Mucosa of rectum (tissue), 2 donors: ENCODE data around the gene NXPE3.

Source experiments
- H3K27ac ChIP-seq, 2 donors: one replicate each; pipeline ENCODE4 v1.7.0; 2013; ENCODE audit warnings: inconsistent platforms in 2 of 2, low read depth in 2 of 2, low read length in 2 of 2
- H3K27me3 ChIP-seq, 2 donors: one replicate each; pipeline ENCODE4 v1.7.0; 2013; ENCODE audit warnings: low read length in 2 of 2; ENCODE audit not compliant: control insufficient read depth in 2 of 2, insufficient read depth in 2 of 2
- H3K36me3 ChIP-seq, 2 donors: one replicate each; pipeline ENCODE4 v1.7.0; 2013; ENCODE audit warnings: low read length in 2 of 2; ENCODE audit not compliant: control insufficient read depth in 2 of 2, insufficient read depth in 2 of 2
- H3K4me1 ChIP-seq, 2 donors: one replicate each; pipeline ENCODE4 v1.7.0; 2013; ENCODE audit warnings: low read length in 2 of 2, mild to moderate bottlenecking in 1 of 2; ENCODE audit not compliant: control insufficient read depth in 2 of 2, insufficient read depth in 2 of 2
- H3K4me3 ChIP-seq, 2 donors: one replicate each; pipeline ENCODE4 v1.7.0; 2013; ENCODE audit warnings: low read length in 2 of 2
- H3K9ac ChIP-seq, 2 donors: one replicate each; pipeline ENCODE4 v1.7.0; 2013; ENCODE audit warnings: low read length in 2 of 2, low read depth in 1 of 2, mild to moderate bottlenecking in 1 of 2
- H3K9me3 ChIP-seq, 2 donors: one replicate each; pipeline ENCODE4 v1.7.0; 2013; ENCODE audit warnings: low read length in 2 of 2; ENCODE audit not compliant: control insufficient read depth in 2 of 2
- donor health status: healthy.
- donor health status: Normal muscosa, but diverticular disease.

NXPE3 gene

DNA sequence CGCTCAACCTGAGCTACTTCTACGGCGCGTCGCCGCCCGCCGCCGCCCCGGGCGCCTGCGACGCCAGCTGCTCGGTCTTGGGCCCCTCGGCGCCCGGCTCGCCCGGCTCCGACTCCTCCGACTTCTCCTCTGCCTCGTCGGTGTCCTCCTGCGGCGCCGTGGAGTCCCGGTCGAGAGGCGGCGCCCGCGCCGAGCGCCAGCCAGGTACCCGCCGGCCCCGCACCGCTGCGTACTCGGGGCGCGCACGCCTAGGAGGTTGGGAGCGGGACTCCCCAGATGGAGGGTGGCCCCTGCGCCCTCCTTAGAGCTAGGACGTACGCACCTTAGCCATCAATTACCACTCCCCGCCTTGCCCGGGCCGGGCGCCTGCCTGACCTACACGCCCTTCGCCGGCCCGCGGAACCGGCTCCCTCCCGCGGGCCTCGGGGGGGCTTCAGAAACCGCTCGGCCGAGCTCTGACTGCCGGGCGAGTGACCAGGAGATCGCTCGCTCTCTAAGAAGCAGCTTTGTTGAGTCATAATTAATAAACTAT is 70.8 kb downstream of the NXPE3 start:
- Histone ChIP-seq H3K36me3 (peaks cover 23 to 26% of the 10 kb centered on the region in 2 donors), H3K4me1 (peaks cover 29 to 40% of the 10 kb centered on the region in 2 donors), H3K27me3 (no peaks in the 10 kb centered on the region), H3K9me3 (no peaks in the 10 kb centered on the region), H3K27ac (peak overlapping the region; percentile 96 to 97), H3K4me3 (peak overlapping the region; percentile 94), H3K9ac (peak overlapping the region; percentile 74 to 98)

DNA sequence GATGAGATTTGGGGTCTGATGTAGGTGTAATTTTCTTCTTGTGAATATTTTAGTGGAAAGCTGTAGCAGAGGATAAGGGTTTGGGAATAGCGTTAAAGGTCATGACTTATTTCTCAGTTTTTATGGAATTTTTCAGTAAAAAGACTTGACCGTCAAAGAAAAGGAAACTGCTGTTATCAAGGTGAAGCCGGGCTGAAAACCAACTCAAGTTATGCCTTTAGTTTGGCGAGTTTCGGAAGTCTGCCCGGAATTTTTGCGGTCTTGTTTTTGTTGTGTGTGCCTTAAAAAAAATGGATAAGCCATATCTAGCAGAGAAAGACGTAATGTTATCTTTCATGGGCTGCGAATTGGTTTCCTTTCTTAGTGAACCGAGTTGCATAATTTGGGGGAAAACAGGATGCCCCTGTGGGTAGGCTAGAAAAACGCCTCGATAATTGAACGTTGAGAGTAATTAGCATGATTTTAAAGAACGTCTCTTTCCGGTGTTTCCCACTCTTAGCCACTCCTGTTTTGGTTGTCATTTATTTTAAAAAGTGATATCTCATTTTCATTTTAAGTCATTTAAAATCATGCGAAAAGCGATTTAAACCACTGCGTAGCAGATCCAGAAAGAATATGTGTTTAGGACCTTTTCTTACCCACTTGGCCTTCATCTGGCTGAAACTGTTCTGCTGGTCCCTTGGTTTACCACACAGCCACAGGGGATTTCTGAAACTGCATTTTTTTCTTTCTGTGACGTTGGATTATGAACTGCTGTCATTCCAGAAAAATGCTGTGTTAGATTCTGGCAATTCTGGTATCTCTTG is 71.4 kb downstream of the NXPE3 start:
- H3K9me3 ChIP-seq: no peaks in the 10 kb centered on the region
- no peaks in the 10 kb centered on the region for H3K27me3 ChIP-seq
- H3K4me3 ChIP-seq: peak overlapping the region; percentile 94
- peaks cover 30 to 32% of the 10 kb centered on the region in 2 donors for H3K36me3 ChIP-seq
- H3K27ac ChIP-seq: peak overlapping the region; percentile 96 to 97
- peaks cover 35 to 46% of the 10 kb centered on the region in 2 donors for H3K4me1 ChIP-seq
- peak overlapping the region; percentile 74 to 98 for H3K9ac ChIP-seq

DNA sequence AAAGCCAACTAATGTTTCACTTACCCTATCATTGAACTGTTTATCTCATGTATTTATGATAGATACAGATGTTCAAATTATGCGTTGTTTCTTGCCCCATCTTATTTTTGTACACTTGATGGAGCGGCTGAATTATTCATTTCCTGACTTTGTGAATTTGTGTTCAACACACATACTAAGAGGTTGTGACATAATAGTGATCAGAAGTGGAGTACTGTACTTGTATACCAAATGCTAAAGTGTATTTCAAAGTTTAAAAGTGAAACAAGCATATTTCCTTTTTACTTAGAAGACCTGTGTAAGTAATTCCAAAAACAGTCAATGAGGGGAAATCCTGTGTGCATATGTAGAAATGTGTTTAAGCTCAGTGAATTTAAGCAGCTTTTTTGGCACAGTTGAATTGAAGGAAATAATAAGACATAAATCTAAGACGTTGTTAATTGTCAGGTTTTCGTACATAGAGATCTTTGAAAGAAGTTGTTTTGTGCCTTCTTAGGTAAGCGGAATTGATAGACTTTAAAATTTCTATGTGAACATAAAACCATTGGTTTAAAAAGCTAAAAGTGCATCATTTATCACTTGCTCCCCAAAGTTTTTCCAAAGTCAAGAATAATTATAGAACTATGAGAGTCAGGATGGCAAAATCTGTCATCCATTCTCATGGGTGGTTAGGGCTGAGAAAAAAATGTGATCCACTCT is 72.2 kb downstream of the NXPE3 start:
- no peaks in the 10 kb centered on the region for H3K27me3 ChIP-seq
- peaks cover 38 to 43% of the 10 kb centered on the region in 2 donors for H3K4me1 ChIP-seq
- peaks cover 36 to 37% of the 10 kb centered on the region in 2 donors for H3K36me3 ChIP-seq
- peak overlapping the region; percentile 96 to 97 for H3K27ac ChIP-seq
- peak overlapping the region; percentile 74 to 98 for H3K9ac ChIP-seq
- peak overlapping the region; percentile 94 for H3K4me3 ChIP-seq
- no peaks in the 10 kb centered on the region for H3K9me3 ChIP-seq

GRCh38 chr3:101851850-101852714 is 73.1 kb downstream of the NXPE3 start:
- peak overlapping the region; percentile 74 to 98 for H3K9ac ChIP-seq
- no peaks in the 10 kb centered on the region for H3K27me3 ChIP-seq
- peak overlapping the region; percentile 96 to 97 for H3K27ac ChIP-seq
- peaks cover 45 to 46% of the 10 kb centered on the region in 2 donors for H3K36me3 ChIP-seq
- no peaks in the 10 kb centered on the region for H3K9me3 ChIP-seq
- H3K4me1 ChIP-seq: peaks cover 34 to 38% of the 10 kb centered on the region in 2 donors
- peak overlapping the region; percentile 94 for H3K4me3 ChIP-seq

DNA sequence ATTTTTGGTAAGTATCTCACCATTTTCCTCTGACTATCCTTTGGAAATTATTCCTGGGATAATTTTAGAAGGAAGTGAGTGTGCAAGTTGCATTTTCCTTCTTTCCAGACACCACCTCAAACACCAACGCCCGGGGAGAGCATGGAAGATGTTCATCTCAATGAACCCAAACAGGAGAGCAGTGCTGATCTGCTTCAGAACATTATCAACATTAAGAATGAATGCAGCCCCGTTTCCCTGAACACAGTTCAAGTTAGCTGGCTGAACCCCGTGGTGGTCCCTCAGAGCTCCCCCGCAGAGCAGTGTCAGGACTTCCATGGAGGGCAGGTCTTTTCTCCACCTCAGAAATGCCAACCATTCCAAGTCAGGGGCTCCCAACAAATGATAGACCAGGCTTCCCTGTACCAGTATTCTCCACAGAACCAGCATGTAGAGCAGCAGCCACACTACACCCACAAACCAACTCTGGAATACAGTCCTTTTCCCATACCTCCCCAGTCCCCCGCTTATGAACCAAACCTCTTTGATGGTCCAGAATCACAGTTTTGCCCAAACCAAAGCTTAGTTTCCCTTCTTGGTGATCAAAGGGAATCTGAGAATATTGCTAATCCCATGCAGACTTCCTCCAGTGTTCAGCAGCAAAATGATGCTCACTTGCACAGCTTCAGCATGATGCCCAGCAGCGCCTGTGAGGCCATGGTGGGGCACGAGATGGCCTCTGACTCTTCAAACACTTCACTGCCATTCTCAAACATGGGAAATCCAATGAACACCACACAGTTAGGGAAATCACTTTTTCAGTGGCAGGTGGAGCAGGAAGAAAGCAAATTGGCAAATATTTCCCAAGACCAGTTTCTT is 74.2 kb downstream of the NXPE3 start:
- Histone ChIP-seq H3K4me3 (peak overlapping the region in 1 of 2 donors; percentile 39), H3K9ac (no peak overlapping the region), H3K9me3 (no peaks in the 10 kb centered on the region), H3K36me3 (peaks cover 56 to 57% of the 10 kb centered on the region in 2 donors), H3K27me3 (no peaks in the 10 kb centered on the region), H3K4me1 (peaks cover 23 to 31% of the 10 kb centered on the region in 2 donors), H3K27ac (peak overlapping the region; percentile 11 to 18)

GRCh38 chr3:101853982-101854381 is 75.0 kb downstream of the NXPE3 start:
- Histone ChIP-seq H3K27ac (peak overlapping the region in 1 of 2 donors; percentile 64), H3K27me3 (no peaks in the 10 kb centered on the region), H3K4me1 (peaks cover 21 to 29% of the 10 kb centered on the region in 2 donors), H3K9ac (no peak overlapping the region), H3K4me3 (peak overlapping the region in 1 of 2 donors; percentile 10), H3K36me3 (peaks cover 63 to 65% of the 10 kb centered on the region in 2 donors), H3K9me3 (no peaks in the 10 kb centered on the region)

GRCh38 chr3:101854608-101855304 is 75.7 kb downstream of the NXPE3 start:
- peak overlapping the region; percentile 68 to 78 for H3K27ac ChIP-seq

DNA sequence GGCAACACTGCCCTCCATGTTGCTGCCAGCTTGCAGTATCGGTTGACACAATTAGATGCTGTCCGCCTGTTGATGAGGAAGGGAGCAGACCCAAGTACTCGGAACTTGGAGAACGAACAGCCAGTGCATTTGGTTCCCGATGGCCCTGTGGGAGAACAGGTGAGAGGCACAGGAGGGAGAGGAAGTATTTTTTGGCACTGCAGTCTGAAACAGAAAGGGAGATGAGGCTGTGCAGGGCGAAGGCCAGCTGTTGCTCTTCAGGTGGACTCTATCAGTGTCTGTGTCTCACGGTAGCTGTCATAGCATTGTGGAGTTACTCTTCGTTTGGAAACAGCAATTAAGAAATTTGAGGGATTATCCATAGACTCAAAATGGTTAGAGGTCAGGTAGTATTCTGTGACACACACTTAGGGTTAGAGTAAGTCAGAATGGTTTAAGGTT is 78.3 kb downstream of the NXPE3 start:
- no peak overlapping the region for H3K4me3 ChIP-seq
- H3K9ac ChIP-seq: peak overlapping the region in 1 of 2 donors; percentile 18
- peaks cover 88 to 95% of the 10 kb centered on the region in 2 donors for H3K36me3 ChIP-seq

More at GRCh38 chr3:101854608-101855304, 75.7 kb downstream of the NXPE3 start:
- peaks cover 21 to 29% of the 10 kb centered on the region in 2 donors for H3K4me1 ChIP-seq
- peak overlapping the region in 1 of 2 donors; percentile 20 for H3K9ac ChIP-seq
- peak overlapping the region; percentile 6 to 16 for H3K4me3 ChIP-seq
- peaks cover 71 to 73% of the 10 kb centered on the region in 2 donors for H3K36me3 ChIP-seq
- H3K27me3 ChIP-seq: no peaks in the 10 kb centered on the region
- no peaks in the 10 kb centered on the region for H3K9me3 ChIP-seq

More for the DNA sequence above, 78.3 kb downstream of the NXPE3 start:
- H3K9me3 ChIP-seq: no peaks in the 10 kb centered on the region
- peaks cover 18 to 33% of the 10 kb centered on the region in 2 donors for H3K4me1 ChIP-seq
- H3K27ac ChIP-seq: no peak overlapping the region
- H3K27me3 ChIP-seq: no peaks in the 10 kb centered on the region
